Colonic mucosa (tissue), 4 donors: ENCODE results near the gene PLCG2. TPM values are rescaled to one million over a fixed set of nuclear protein-coding genes. Genes with fewer than 3 reads are reported as not detected.

Source experiments
- DNase-seq: peaks from one replicate; pipeline ENCODE4 v3.0.0-alpha.2; 2020
- H3K27ac ChIP-seq: fragments of 200-600 bp; one replicate; pipeline ENCODE4 v1.8.0; 2021
- H3K27me3 ChIP-seq: fragments of 200-600 bp; one replicate; pipeline ENCODE4 v1.8.0; 2021
- H3K36me3 ChIP-seq: fragments of 200-600 bp; one replicate; pipeline ENCODE4 v1.8.0; 2021
- H3K4me1 ChIP-seq: fragments of 200-600 bp; one replicate; pipeline ENCODE4 v1.8.0; 2021; ENCODE audit warnings: mild to moderate bottlenecking
- H3K4me3 ChIP-seq: fragments of 200-600 bp; one replicate; pipeline ENCODE4 v1.8.0; 2021
- H3K9ac ChIP-seq, 2 donors: one replicate each; pipeline ENCODE4 v1.7.0; 2013; ENCODE audit warnings: control low read depth in 2 of 2, low read depth in 2 of 2, low read length in 2 of 2
- H3K9me3 ChIP-seq: fragments of 200-600 bp; one replicate; pipeline ENCODE4 v1.8.0; 2021
- CTCF ChIP-seq: fragments of 200-600 bp; IDR thresholded peaks from one replicate; pipeline ENCODE4 v1.8.0; 2022; ENCODE audit warnings: antibody characterized with exemption, mild to moderate bottlenecking
- intact Hi-C: fragments of 100-400 bp; cut with DNase I; formaldehyde crosslinking; loops from one replicate; pipeline ENCODE4 v1.14.1; 2022
- total RNA-seq, 2 donors: library from RNA; stranded (reverse); fragmentation: NEBNext Ultra II Directional in 1 of 2; extraction: Animal tissue kit (Norgen Biotek cat#: 25700) in 1 of 2; gene quantifications; one replicate each; pipeline ENCODE4 v1.2.1, GENCODE V29; 2021
- donor health status: healthy.
- donor health status: DM: no; HTN: no; CAD: no.
- donor health status: DM: no; HTN: no; CAD: no.

The PLCG2 gene
- total RNA-seq, 2 donors from 2014 or later: 9.1 to 9.6 TPM

DNA sequence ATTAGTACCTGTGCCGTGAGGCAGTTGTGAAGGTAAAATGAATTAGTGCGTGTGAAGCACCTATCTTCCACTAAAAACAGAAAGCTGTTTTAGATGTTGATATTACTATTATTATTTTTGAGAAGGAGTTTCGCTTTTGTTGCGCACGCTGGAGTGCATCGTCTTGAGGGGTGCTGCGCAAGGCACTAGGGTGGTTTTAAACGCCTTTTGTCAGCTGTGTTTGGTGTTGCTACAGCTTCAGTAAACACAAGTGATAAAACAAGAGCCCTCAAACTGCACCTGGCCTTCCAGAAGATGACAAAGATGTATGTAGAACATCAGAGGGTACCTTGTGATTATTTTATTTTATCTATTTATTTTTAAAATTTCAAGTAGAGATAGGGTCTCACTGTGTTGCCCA, 38.2 kb downstream of the PLCG2 start:
- H3K36me3 ChIP-seq: no peaks in the 10 kb centered on the region
- no peak overlapping the region for H3K27ac ChIP-seq
- no peaks in the 10 kb centered on the region for H3K9me3 ChIP-seq
- no peaks in the 10 kb centered on the region for H3K27me3 ChIP-seq
- intact Hi-C loops: no loop called here
- DNase-seq: no peak
- H3K9ac ChIP-seq: no peak overlapping the region
- H3K4me1 ChIP-seq: no peaks in the 10 kb centered on the region
- H3K4me3 ChIP-seq: no peak overlapping the region
- no peak for TF ChIP-seq CTCF

DNA sequence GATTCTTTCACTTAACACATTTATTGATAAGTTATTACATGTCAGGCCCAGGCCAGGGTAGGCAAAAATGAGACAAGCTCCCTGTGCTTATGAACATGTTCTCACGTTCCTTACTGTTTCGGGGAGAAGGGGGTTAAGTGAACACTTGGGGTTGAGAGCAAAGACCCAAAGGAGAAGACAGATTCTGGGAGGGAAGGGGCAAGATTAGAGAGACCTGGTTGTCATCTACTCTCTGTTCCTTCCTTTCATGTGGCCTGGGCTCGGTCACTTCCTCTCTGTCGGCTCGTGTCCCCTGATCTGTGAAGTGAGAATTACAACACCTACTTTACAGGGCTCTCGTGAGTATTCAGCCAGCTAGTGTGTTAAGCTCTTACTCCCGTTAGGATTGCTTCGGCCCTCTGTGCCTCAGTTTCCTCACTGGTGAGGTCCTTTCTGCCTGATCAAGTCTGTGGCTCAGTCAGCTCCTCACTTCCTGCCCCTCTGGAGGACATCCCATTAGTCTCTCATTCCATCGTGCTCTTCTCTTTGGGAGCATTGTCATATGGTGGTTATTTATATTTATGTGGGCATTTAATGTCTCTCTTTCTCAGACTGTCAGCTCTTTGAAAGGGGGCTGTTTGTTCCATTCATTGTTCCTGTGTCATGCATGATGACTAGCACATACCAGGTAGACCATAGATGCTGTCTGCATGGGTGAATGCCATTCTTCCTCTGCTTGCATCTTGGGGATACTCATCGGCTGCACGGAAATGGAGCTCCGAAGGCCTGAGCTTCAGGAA, 38.9 kb downstream of the PLCG2 start:
- Histone ChIP-seq H3K4me1 (no peaks in the 10 kb centered on the region), H3K9me3 (no peaks in the 10 kb centered on the region), H3K4me3 (no peak overlapping the region), H3K9ac (peak overlapping the region; percentile 14 to 24), H3K36me3 (no peaks in the 10 kb centered on the region), H3K27me3 (no peaks in the 10 kb centered on the region), H3K27ac (no peak overlapping the region)
- intact Hi-C loops: no loop called here
- no peak for DNase-seq
- TF ChIP-seq CTCF: no peak

- Histone ChIP-seq H3K36me3 (no peaks in the 10 kb centered on the region), H3K27ac (no peak overlapping the region), H3K4me1 (no peaks in the 10 kb centered on the region), H3K9me3 (no peaks in the 10 kb centered on the region), H3K4me3 (no peak overlapping the region), H3K27me3 (no peaks in the 10 kb centered on the region), H3K9ac (no peak overlapping the region)
- DNase-seq: no peak
- TF ChIP-seq CTCF: no peak
- intact Hi-C loops: no loop called here
Observed at GRCh38 chr16:81818568-81818896, 39.4 kb downstream of the PLCG2 start.

DNA sequence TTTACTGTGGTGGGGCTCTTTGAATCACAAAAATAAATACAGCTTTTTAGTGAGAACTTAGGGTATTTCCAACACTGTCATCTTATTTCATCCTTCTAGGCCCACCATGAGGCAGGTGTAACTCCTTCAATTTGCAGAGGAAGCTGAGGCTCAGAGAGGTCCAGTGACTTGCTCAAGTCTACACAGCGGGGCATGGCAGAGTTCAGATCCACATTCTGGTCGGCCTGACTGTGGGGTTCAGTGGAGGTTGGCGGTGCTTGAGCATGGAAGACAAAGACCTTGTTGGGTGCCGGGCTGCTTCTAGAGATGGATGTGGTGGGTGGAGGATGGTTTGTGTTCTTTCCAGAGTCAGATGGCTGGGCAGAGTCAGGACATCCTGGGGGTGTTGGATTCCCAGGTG, 39.8 kb downstream of the PLCG2 start:
- H3K4me3 ChIP-seq: no peak overlapping the region
- DNase-seq: no peak
- no peaks in the 10 kb centered on the region for H3K27me3 ChIP-seq
- H3K36me3 ChIP-seq: no peaks in the 10 kb centered on the region
- intact Hi-C loops: no loop called here
- H3K9ac ChIP-seq: no peak overlapping the region
- no peaks in the 10 kb centered on the region for H3K4me1 ChIP-seq
- TF ChIP-seq CTCF: no peak
- no peaks in the 10 kb centered on the region for H3K9me3 ChIP-seq
- no peak overlapping the region for H3K27ac ChIP-seq

- Histone ChIP-seq H3K9me3 (no peaks in the 10 kb centered on the region), H3K36me3 (no peaks in the 10 kb centered on the region), H3K27me3 (no peaks in the 10 kb centered on the region), H3K4me1 (no peaks in the 10 kb centered on the region), H3K4me3 (no peak overlapping the region), H3K27ac (no peak overlapping the region), H3K9ac (peak overlapping the region in 1 of 2 donors; percentile 24)
- DNase-seq: no peak
- no peak for TF ChIP-seq CTCF
- intact Hi-C loops: no loop called here
Observed at GRCh38 chr16:81821436-81822128, 42.5 kb downstream of the PLCG2 start.
